ENCODE measurements around the gene TIMM10B.

GRCh38 chr11:6486256-6486655, 5.0 kb downstream of the TIMM10B start:
- TF ChIP-seq POLR2A (IDR thresholded peaks at IDR 0.05), result no peak
- no peak for TF ChIP-seq CTCF (IDR thresholded peaks at IDR 0.05)

All from testis (tissue), 2 donors.